Thyroid gland (tissue), 4 donors: ENCODE results near the gene TESK2.
A peak's percentile ranks its signal among the peaks of the same experiment; 100 is the strongest.

ENCODE experiments used
- CTCF ChIP-seq, 6 experiments: fragments of 200-600 bp in 3 of 6; fragments of 450-650 bp in 3 of 6; sonication (generic) in 3 of 6; IDR thresholded peaks; one replicate each; pipeline ENCODE4 v1.5.1; 2016 to 2019; ENCODE audit warnings: antibody characterized with exemption in 6 of 6, mild to moderate bottlenecking in 2 of 6, inconsistent platforms in 1 of 6, moderate library complexity in 1 of 6
- POLR2A ChIP-seq, 2 donors: fragments of 450-650 bp; IDR thresholded peaks; one replicate each; pipeline ENCODE4 v1.6.1; 2017; ENCODE audit warnings: antibody characterized with exemption in 2 of 2, mild to moderate bottlenecking in 2 of 2, moderate library complexity in 1 of 2

DNA sequence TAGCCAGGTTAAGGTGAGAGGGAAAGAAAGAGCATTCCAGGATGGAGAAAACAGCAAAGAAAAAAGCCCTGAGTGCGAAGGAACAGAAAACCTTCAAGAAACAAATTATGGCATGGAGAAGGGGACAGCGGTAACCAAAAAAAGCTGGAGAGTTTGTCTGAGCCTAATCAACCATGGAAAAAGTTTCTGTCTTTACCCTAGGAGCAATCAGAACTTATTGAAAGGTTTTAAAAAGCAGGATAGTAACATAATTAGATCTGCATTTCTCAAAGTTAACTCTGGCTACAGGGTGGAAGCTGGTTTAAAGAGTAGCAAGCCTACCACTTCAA lies 190.3 kb downstream of the TESK2 start:
- TF ChIP-seq CTCF (IDR thresholded peaks at IDR 0.05) (peak in 1 of 6 experiments; percentile 3), POLR2A (IDR thresholded peaks at IDR 0.05) (no peak)
